PC-3 (cell line): ENCODE data around the gene CFAP221.

Experiments
- EZH2 ChIP-seq: fragments of 300-600 bp; sonication (generic); IDR thresholded peaks from one replicate; pipeline ENCODE4 v1.6.1; 2017; ENCODE audit warnings: antibody characterized with exemption, mild to moderate bottlenecking, low read length; ENCODE audit not compliant: unreplicated experiment
- EZH2phosphoT487 ChIP-seq: fragments of 300-600 bp; sonication (generic); IDR thresholded peaks from 2 replicates; pipeline ENCODE4 v1.6.1; 2018; ENCODE audit warnings: mild to moderate bottlenecking, antibody characterized with exemption, low read length, borderline replicate concordance
- TF ChIP-seq, protein P1 (sequence below): fragments of 300-600 bp; sonication (generic); conservative IDR thresholded peaks from 2 replicates; pipeline ENCODE4 v1.5.1; 2017; ENCODE audit warnings: antibody characterized with exemption, low read depth, mild to moderate bottlenecking, low read length

DNA sequence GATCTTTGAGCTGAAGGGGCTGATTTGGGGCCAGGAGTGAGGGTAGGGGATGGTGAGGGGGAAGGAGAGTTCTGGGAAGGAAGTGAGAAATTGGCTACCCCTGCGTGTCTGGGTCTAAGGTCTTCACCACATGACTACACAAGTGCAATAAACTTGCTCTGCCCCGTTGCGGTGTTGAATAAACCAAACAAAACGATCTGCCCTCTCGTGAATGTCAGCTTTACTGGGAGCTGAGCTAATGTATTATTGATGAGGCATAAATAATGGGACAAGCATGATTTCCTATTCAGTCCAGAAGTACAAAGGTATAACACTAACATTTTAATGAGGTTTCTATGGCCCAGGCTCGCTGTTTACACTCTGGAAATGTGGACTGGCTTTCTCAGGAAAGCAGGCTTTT lies 8.0 kb upstream of the CFAP221 start:
- TF ChIP-seq, protein P1, sequence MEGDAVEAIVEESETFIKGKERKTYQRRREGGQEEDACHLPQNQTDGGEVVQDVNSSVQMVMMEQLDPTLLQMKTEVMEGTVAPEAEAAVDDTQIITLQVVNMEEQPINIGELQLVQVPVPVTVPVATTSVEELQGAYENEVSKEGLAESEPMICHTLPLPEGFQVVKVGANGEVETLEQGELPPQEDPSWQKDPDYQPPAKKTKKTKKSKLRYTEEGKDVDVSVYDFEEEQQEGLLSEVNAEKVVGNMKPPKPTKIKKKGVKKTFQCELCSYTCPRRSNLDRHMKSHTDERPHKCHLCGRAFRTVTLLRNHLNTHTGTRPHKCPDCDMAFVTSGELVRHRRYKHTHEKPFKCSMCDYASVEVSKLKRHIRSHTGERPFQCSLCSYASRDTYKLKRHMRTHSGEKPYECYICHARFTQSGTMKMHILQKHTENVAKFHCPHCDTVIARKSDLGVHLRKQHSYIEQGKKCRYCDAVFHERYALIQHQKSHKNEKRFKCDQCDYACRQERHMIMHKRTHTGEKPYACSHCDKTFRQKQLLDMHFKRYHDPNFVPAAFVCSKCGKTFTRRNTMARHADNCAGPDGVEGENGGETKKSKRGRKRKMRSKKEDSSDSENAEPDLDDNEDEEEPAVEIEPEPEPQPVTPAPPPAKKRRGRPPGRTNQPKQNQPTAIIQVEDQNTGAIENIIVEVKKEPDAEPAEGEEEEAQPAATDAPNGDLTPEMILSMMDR, result no peak
- TF ChIP-seq EZH2 (no peak), EZH2phosphoT487 (no peak)
